Vagina (tissue), 2 donors: ENCODE data around the gene MUS81.

Experiments
- POLR2AphosphoS5 ChIP-seq, 2 donors: sonication (generic); formaldehyde crosslinking; IDR thresholded peaks; one replicate each; pipeline ENCODE4 v1.9.0; 2017; ENCODE audit warnings: antibody characterized with exemption in 2 of 2, mild to moderate bottlenecking in 2 of 2, low read depth in 1 of 2; ENCODE audit not compliant: insufficient read depth in 1 of 2
- TF ChIP-seq, protein P1 (sequence below), 3 experiments: fragments of 450-650 bp in 2 of 3; fragments of 200-600 bp in 1 of 3; sonication (generic) in 1 of 3; IDR thresholded peaks; one replicate each; pipeline ENCODE4 v1.5.1; 2017 to 2019; ENCODE audit warnings: antibody characterized with exemption in 3 of 3, mild to moderate bottlenecking in 2 of 3, moderate library complexity in 2 of 3

GRCh38 chr11:65903715-65904114 is 43.5 kb downstream of the MUS81 start:
- TF ChIP-seq, protein P1, sequence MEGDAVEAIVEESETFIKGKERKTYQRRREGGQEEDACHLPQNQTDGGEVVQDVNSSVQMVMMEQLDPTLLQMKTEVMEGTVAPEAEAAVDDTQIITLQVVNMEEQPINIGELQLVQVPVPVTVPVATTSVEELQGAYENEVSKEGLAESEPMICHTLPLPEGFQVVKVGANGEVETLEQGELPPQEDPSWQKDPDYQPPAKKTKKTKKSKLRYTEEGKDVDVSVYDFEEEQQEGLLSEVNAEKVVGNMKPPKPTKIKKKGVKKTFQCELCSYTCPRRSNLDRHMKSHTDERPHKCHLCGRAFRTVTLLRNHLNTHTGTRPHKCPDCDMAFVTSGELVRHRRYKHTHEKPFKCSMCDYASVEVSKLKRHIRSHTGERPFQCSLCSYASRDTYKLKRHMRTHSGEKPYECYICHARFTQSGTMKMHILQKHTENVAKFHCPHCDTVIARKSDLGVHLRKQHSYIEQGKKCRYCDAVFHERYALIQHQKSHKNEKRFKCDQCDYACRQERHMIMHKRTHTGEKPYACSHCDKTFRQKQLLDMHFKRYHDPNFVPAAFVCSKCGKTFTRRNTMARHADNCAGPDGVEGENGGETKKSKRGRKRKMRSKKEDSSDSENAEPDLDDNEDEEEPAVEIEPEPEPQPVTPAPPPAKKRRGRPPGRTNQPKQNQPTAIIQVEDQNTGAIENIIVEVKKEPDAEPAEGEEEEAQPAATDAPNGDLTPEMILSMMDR (IDR thresholded peaks at IDR 0.05) = no peak
- TF ChIP-seq POLR2AphosphoS5 (IDR thresholded peaks at IDR 0.05; ENCODE audit: insufficient read depth in 1 of 2, low read depth in 1 of 2) = no peak
